A549 (cell line): ENCODE results near the gene SPINK2. TPM values are rescaled to one million over a fixed set of nuclear protein-coding genes. Genes with fewer than 3 reads are reported as not detected.

ENCODE experiments used
- ATAC-seq, 2 experiments: fragments of 200-7000 bp in 1 of 2; fragments of >200 bp in 1 of 2; cut with Nextera tagmentation in 1 of 2; cut with Tn5 transposase in 1 of 2; 3 replicates each; pipeline versions ENCODE4 v1.8.0 to v1.9.1; 2018 to 2020; ENCODE audit warnings: mild to moderate bottlenecking in 1 of 2, moderate library complexity in 1 of 2
- CTCF ChIA-PET: fragments of 300-600 bp; sonication (Branson Sonifier 250); formaldehyde crosslinking; extraction: SDS; loops from one replicate; lab custom pipeline; 2021; ENCODE audit warnings: antibody characterized with exemption, inconsistent platforms; lab: Yijun Ruan, JAX
- POLR2A ChIA-PET: fragments of 350-600 bp; formaldehyde crosslinking; extraction: SDS; loops from one replicate; lab custom pipeline; 2021; ENCODE audit warnings: antibody characterized with exemption, inconsistent platforms; lab: Yijun Ruan, JAX
- DNase-seq, 2 experiments: peaks; one replicate each; pipeline versions ENCODE4 v3.0.0 to v3.0.0-alpha.2; 2011 to 2016; ENCODE audit warnings: low read depth in 1 of 2, low spot score in 1 of 2
- FAIRE-seq: peaks from 2 replicates; lab custom pipeline; 2011; peaks lifted over from hg19 to GRCh38; lab: Jason Lieb, UNC
- H3K27ac ChIP-seq, 2 experiments: fragments of >200 bp; sonication (Bioruptor Twin); formaldehyde crosslinking; 3 replicates each; pipeline ENCODE4 v1.5.1; 2016 to 2017
- H3K4me1 ChIP-seq: fragments of >200 bp; sonication (Bioruptor Twin); formaldehyde crosslinking; 3 replicates; pipeline ENCODE4 v1.6.1; 2016
- H3K4me2 ChIP-seq: fragments of >200 bp; sonication (Bioruptor Twin); formaldehyde crosslinking; 3 replicates; pipeline ENCODE4 v1.6.1; 2016
- H3K4me3 ChIP-seq: fragments of >200 bp; sonication (Bioruptor Twin); formaldehyde crosslinking; 3 replicates; pipeline ENCODE4 v1.5.1; 2016
- H3K9me3 ChIP-seq: fragments of >200 bp; sonication (Bioruptor Twin); formaldehyde crosslinking; 3 replicates; pipeline ENCODE4 v1.6.1; 2016
- CHD4 ChIP-seq: fragments of 200-600 bp; sonication (generic); IDR thresholded peaks from 2 replicates; pipeline ENCODE4 v1.6.1; 2016; ENCODE audit warnings: antibody characterized with exemption, mild to moderate bottlenecking, borderline replicate concordance
- CTCF ChIP-seq: fragments of >200 bp; sonication (Bioruptor Twin); formaldehyde crosslinking; IDR thresholded peaks from 3 replicates; pipeline ENCODE4 v1.5.1; 2016
- EHF ChIP-seq: fragments of 250-450 bp; sonication (Bioruptor Pico); IDR thresholded peaks from 2 replicates; pipeline ENCODE4 v1.5.0; 2020; ENCODE audit warnings: mild to moderate bottlenecking
- EP300 ChIP-seq, 2 experiments: fragments of >200 bp; sonication (Bioruptor Twin); formaldehyde crosslinking; IDR thresholded peaks; 2 replicates in 1 of 2; 3 replicates in 1 of 2; pipeline ENCODE4 v1.6.1; 2016 to 2017
- ESRRA ChIP-seq: fragments of 150-350 bp; IDR thresholded peaks from 2 replicates; pipeline ENCODE4 v1.6.1; 2014; ENCODE audit warnings: mild to moderate bottlenecking, low read length, borderline replicate concordance
- HMGXB4 ChIP-seq: fragments of 250-450 bp; sonication (Bioruptor Pico); IDR thresholded peaks from 2 replicates; pipeline ENCODE4 v1.5.0; 2021; ENCODE audit warnings: mild to moderate bottlenecking, moderate library complexity, borderline replicate concordance
- HOXB13 ChIP-seq: fragments of 250-450 bp; sonication (Bioruptor Pico); IDR thresholded peaks from 2 replicates; pipeline ENCODE4 v1.5.0; 2020; ENCODE audit warnings: low read depth, mild to moderate bottlenecking, moderate library complexity
- MAFK ChIP-seq: fragments of 450-650 bp; IDR thresholded peaks from 2 replicates; pipeline ENCODE4 v1.6.1; 2014; ENCODE audit not compliant: partially characterized antibody
- MAZ ChIP-seq: fragments of 150-350 bp; IDR thresholded peaks from 2 replicates; pipeline ENCODE4 v1.6.1; 2014; ENCODE audit warnings: antibody characterized with exemption, low read depth, low read length, borderline replicate concordance
- MYC ChIP-seq: IDR thresholded peaks from 2 replicates; pipeline ENCODE4 v1.6.1; 2012; ENCODE audit warnings: mild to moderate bottlenecking, inconsistent platforms, low read length, improper control_type of control experiment, borderline replicate concordance
- POLR2A ChIP-seq: IDR thresholded peaks from 2 replicates; pipeline ENCODE4 v1.6.1; 2012; ENCODE audit warnings: mild to moderate bottlenecking, low read length
- POLR2AphosphoS2 ChIP-seq: conservative IDR thresholded peaks from 2 replicates; pipeline ENCODE4 v1.6.1; 2012; ENCODE audit warnings: low read length, improper control_type of control experiment, inconsistent platforms
- RARB ChIP-seq: fragments of 250-450 bp; sonication (Bioruptor Pico); IDR thresholded peaks from 2 replicates; pipeline ENCODE4 v1.8.0; 2021; ENCODE audit warnings: mild to moderate bottlenecking, moderate library complexity
- RFX5 ChIP-seq: fragments of 450-650 bp; IDR thresholded peaks from 2 replicates; pipeline ENCODE4 v1.7.1; 2014; ENCODE audit warnings: antibody characterized with exemption, mild to moderate bottlenecking, moderate library complexity
- SREBF2 ChIP-seq: fragments of 450-650 bp; IDR thresholded peaks from 2 replicates; pipeline ENCODE4 v1.6.1; 2014; ENCODE audit warnings: mild to moderate bottlenecking, moderate library complexity
- TFCP2L1 ChIP-seq: fragments of 250-450 bp; sonication (Bioruptor Pico); IDR thresholded peaks from 2 replicates; pipeline ENCODE4 v1.5.0; 2021; ENCODE audit warnings: mild to moderate bottlenecking
- TP53 ChIP-seq: fragments of 250-450 bp; sonication (Bioruptor Pico); IDR thresholded peaks from 2 replicates; pipeline ENCODE4 v1.5.0; 2021; ENCODE audit warnings: mild to moderate bottlenecking, moderate library complexity
- USF2 ChIP-seq: fragments of 450-650 bp; IDR thresholded peaks from 2 replicates; pipeline ENCODE4 v1.6.1; 2014; ENCODE audit warnings: antibody characterized with exemption
- ZFP36 ChIP-seq: fragments of 450-650 bp; IDR thresholded peaks from 2 replicates; pipeline ENCODE4 v1.6.1; 2014; ENCODE audit warnings: borderline replicate concordance; ENCODE audit not compliant: partially characterized antibody
- ZNF302 ChIP-seq: fragments of 250-450 bp; sonication (Bioruptor Pico); IDR thresholded peaks from 2 replicates; pipeline ENCODE4 v1.9.0; 2021; ENCODE audit warnings: inconsistent platforms, mild to moderate bottlenecking, moderate library complexity
- ZSCAN20 ChIP-seq: fragments of 250-450 bp; sonication (Bioruptor Pico); IDR thresholded peaks from 2 replicates; pipeline ENCODE4 v1.8.0; 2022; ENCODE audit warnings: mild to moderate bottlenecking, moderate library complexity
- WGBS: methylation state at CpG from one replicate; pipeline ENCODE4 v1.1.6; 2017; ENCODE audit errors: missing lambda C conversion rate; 5-methylcytosine and 5-hydroxymethylcytosine counted together
- polyA plus RNA-seq, 4 experiments: library from polyadenylated mRNA; depleted of rRNA in 3 of 4; stranded (reverse); fragments of >200 nt; fragmentation: RNase III in 1 of 4; extraction: RNeasy Plus Mini Kit Qiagen cat#74134 plus additional on column Dnase treatment in 1 of 4; gene quantifications; 2 replicates in 3 of 4; 3 replicates in 1 of 4; pipeline ENCODE4 v1.2.3, GENCODE V29; 2011 to 2017

Gene SPINK2
- polyA plus RNA-seq, 2 of the 4 experiments (the other 2 are of a cell fraction), result not detected

GRCh38 chr4:56806666-56807065 is 14.8 kb downstream of the SPINK2 start:
- no peak overlapping the region for H3K4me3 ChIP-seq
- H3K27ac ChIP-seq, result no peak overlapping the region
- WGBS, result 72% methylated on average over 1 of the region's 1 CpG
- FAIRE-seq, result no peak
- ATAC-seq, result no peak
- H3K4me2 ChIP-seq, result no peak overlapping the region
- no peaks in the 10 kb centered on the region for H3K4me1 ChIP-seq
- no peak for DNase-seq
- H3K9me3 ChIP-seq, result no peaks in the 10 kb centered on the region
- ChIA-PET POLR2A (no interaction called here), CTCF (no interaction called here)
- no peak for TF ChIP-seq POLR2AphosphoS2
- no peak for TF ChIP-seq MAFK
- TF ChIP-seq CTCF, result no peak
- TF ChIP-seq, all 56 proteins: peak for 0

- Histone ChIP-seq H3K4me1 (no peaks in the 10 kb centered on the region), H3K9me3 (no peaks in the 10 kb centered on the region), H3K27ac (no peak overlapping the region), H3K4me3 (no peak overlapping the region), H3K4me2 (no peak overlapping the region)
- ATAC-seq, result no peak
- TF ChIP-seq ZNF302 (CRISPR knock-in tag), result no peak
- TF ChIP-seq ESRRA, result no peak
- TF ChIP-seq ZSCAN20 (CRISPR knock-in tag), result no peak
- TF ChIP-seq EHF (CRISPR knock-in tag), result no peak
- no peak for TF ChIP-seq MYC
- TF ChIP-seq TFCP2L1, result no peak
- no peak for TF ChIP-seq MAZ
- TF ChIP-seq ZFP36, result no peak
- no peak for TF ChIP-seq USF2
- no peak for TF ChIP-seq SREBF2
- no peak for TF ChIP-seq RARB (CRISPR knock-in tag)
- TF ChIP-seq HOXB13, result no peak
- TF ChIP-seq CTCF, result no peak
- TF ChIP-seq CHD4, result no peak
- no peak for TF ChIP-seq RFX5
- no peak for TF ChIP-seq TP53
- TF ChIP-seq POLR2A, result no peak
- TF ChIP-seq HMGXB4, result no peak
- TF ChIP-seq EP300 (IDR thresholded peaks at IDR 0.05), result no peak
- ChIA-PET CTCF (interaction anchor here (1.8 kb wide), 1 partner anchor 228 kb away, joined by 9 read pairs; no protein-coding TSS in a partner anchor), POLR2A (no interaction called here)
- DNase-seq, result no peak
- WGBS, result 26% methylated on average over 1 of the region's 1 CpG
- no peak for FAIRE-seq
These were observed 16.9 kb downstream of the SPINK2 start for GRCh38 chr4:56804551-56804950.
